HepG2 (cell line): ENCODE results near the gene SAMD4A.

Experiments used
- EHMT2 ChIP-seq: fragments of 200-600 bp; sonication (generic); IDR thresholded peaks from 2 replicates; pipeline ENCODE4 v1.7.0; 2017; ENCODE audit warnings: antibody characterized with exemption, low read depth, low read length, borderline replicate concordance
- EZH2 ChIP-seq: conservative IDR thresholded peaks from 2 replicates; pipeline ENCODE4 v1.6.1; 2012; ENCODE audit warnings: mild to moderate bottlenecking, low read depth, low read length, moderate library complexity
- FOXK2 ChIP-seq: fragments of 450-650 bp; IDR thresholded peaks from 2 replicates; pipeline ENCODE4 v1.6.1; 2016
- KLF9 ChIP-seq: IDR thresholded peaks from 2 replicates; pipeline ENCODE4 v1.6.1; 2016; ENCODE audit warnings: low read depth
- POLR2A ChIP-seq, 2 experiments: IDR thresholded peaks; 2 replicates each; pipeline ENCODE4 v1.6.1; 2011; ENCODE audit warnings: low read depth in 2 of 2, low read length in 2 of 2, mild to moderate bottlenecking in 1 of 2, moderate library complexity in 1 of 2; ENCODE audit not compliant: insufficient read depth in 1 of 2
- TEF ChIP-seq: sonication (generic); formaldehyde crosslinking; IDR thresholded peaks from 2 replicates; pipeline ENCODE4 v1.5.0; 2020; ENCODE audit warnings: missing genetic modification reagents
- TFDP2 ChIP-seq: sonication (generic); formaldehyde crosslinking; IDR thresholded peaks from 2 replicates; pipeline ENCODE4 v1.4.0; 2020; ENCODE audit warnings: missing genetic modification reagents
- ZNF124 ChIP-seq: sonication (generic); formaldehyde crosslinking; IDR thresholded peaks from 2 replicates; pipeline ENCODE4 v1.4.0; 2020; ENCODE audit warnings: missing genetic modification reagents
- ZNF253 ChIP-seq: sonication (generic); formaldehyde crosslinking; IDR thresholded peaks from 2 replicates; pipeline ENCODE4 v1.8.0; 2022; ENCODE audit warnings: mild to moderate bottlenecking, missing genetic modification reagents, borderline replicate concordance
- ZNF276 ChIP-seq: sonication (generic); formaldehyde crosslinking; IDR thresholded peaks from 2 replicates; pipeline ENCODE4 v1.4.0; 2020; ENCODE audit warnings: mild to moderate bottlenecking, low read depth, missing genetic modification reagents
- ZNF343 ChIP-seq: sonication (generic); formaldehyde crosslinking; IDR thresholded peaks from 2 replicates; pipeline ENCODE4 v1.4.0; 2020; ENCODE audit warnings: mild to moderate bottlenecking, missing genetic modification reagents
- TF ChIP-seq, protein P1 (sequence below): sonication (generic); formaldehyde crosslinking; conservative IDR thresholded peaks from 2 replicates; pipeline ENCODE4 v1.4.0; 2020; ENCODE audit warnings: missing genetic modification reagents
- TF ChIP-seq, protein P2 (sequence below): sonication (generic); formaldehyde crosslinking; IDR thresholded peaks from 2 replicates; pipeline ENCODE4 v1.4.0; 2020; ENCODE audit warnings: missing genetic modification reagents

DNA sequence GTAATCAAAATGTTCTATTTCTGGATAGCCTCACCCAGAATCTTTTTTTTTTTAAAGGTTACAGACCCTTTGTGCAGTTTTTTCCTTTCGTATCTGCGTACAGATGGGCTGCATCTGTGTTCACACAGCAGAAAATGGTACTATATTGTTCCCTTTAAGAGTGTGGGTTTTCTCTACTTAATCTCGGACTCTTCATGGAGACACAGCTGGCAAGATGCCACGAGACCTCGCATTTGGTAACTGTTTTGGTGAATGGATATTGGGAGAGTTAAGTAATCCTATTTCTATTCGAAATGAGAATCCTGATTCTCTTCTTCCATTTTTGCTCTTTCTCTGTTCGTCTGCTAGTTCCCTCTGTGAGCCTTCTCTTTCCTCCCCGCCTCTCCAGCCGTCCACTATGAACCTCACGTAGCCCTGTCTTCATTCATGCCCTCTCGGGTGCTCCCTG lies 85.7 kb downstream of the SAMD4A start:
- TF ChIP-seq, protein P1, sequence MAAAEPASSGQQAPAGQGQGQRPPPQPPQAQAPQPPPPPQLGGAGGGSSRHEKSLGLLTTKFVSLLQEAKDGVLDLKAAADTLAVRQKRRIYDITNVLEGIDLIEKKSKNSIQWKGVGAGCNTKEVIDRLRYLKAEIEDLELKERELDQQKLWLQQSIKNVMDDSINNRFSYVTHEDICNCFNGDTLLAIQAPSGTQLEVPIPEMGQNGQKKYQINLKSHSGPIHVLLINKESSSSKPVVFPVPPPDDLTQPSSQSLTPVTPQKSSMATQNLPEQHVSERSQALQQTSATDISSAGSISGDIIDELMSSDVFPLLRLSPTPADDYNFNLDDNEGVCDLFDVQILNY (CRISPR knock-in tag) = no peak
- no peak for TF ChIP-seq ZNF124 (CRISPR knock-in tag)
- TF ChIP-seq TFDP2 (CRISPR knock-in tag) = no peak
- TF ChIP-seq EHMT2 = no peak
- TF ChIP-seq FOXK2 = no peak
- TF ChIP-seq POLR2A (IDR thresholded peaks at IDR 0.05; ENCODE audit: insufficient read depth in 1 of 2, low read depth in 2 of 2, low read length in 2 of 2) = no peak
- TF ChIP-seq, protein P2, sequence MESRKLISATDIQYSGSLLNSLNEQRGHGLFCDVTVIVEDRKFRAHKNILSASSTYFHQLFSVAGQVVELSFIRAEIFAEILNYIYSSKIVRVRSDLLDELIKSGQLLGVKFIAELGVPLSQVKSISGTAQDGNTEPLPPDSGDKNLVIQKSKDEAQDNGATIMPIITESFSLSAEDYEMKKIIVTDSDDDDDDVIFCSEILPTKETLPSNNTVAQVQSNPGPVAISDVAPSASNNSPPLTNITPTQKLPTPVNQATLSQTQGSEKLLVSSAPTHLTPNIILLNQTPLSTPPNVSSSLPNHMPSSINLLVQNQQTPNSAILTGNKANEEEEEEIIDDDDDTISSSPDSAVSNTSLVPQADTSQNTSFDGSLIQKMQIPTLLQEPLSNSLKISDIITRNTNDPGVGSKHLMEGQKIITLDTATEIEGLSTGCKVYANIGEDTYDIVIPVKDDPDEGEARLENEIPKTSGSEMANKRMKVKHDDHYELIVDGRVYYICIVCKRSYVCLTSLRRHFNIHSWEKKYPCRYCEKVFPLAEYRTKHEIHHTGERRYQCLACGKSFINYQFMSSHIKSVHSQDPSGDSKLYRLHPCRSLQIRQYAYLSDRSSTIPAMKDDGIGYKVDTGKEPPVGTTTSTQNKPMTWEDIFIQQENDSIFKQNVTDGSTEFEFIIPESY (CRISPR knock-in tag) = no peak
- no peak for TF ChIP-seq EZH2
- no peak for TF ChIP-seq ZNF343 (CRISPR knock-in tag)
- TF ChIP-seq ZNF253 (CRISPR knock-in tag) = no peak
- no peak for TF ChIP-seq TEF (CRISPR knock-in tag)
- TF ChIP-seq KLF9 = no peak
- no peak for TF ChIP-seq ZNF276
